Epithelial cell of esophagus (primary cell): ENCODE results near the gene AJM1.

ENCODE experiments used
- DNase-seq: peaks from one replicate; pipeline ENCODE4 v3.0.0; 2010; ENCODE audit warnings: low read depth
- H3K4me3 ChIP-seq: 2 replicates; pipeline ENCODE4 v1.5.1; 2011; ENCODE audit warnings: mild to moderate bottlenecking, low read length, control low read depth
- CTCF ChIP-seq: IDR thresholded peaks from 2 replicates; pipeline ENCODE4 v1.5.1; 2011; ENCODE audit warnings: low read depth, mild to moderate bottlenecking, low read length, control low read depth, inconsistent platforms; ENCODE audit not compliant: insufficient read depth; ENCODE audit errors: missing control alignments

Gene AJM1

GRCh38 chr9:136825295-136826187 lies 16.7 kb upstream of the AJM1 start:
- no peak for DNase-seq
- H3K4me3 ChIP-seq: no peak overlapping the region
- no peak for TF ChIP-seq CTCF

GRCh38 chr9:136826188-136826541 lies 16.1 kb upstream of the AJM1 start:
- no peak for DNase-seq
- H3K4me3 ChIP-seq: no peak overlapping the region
- TF ChIP-seq CTCF: no peak

DNA sequence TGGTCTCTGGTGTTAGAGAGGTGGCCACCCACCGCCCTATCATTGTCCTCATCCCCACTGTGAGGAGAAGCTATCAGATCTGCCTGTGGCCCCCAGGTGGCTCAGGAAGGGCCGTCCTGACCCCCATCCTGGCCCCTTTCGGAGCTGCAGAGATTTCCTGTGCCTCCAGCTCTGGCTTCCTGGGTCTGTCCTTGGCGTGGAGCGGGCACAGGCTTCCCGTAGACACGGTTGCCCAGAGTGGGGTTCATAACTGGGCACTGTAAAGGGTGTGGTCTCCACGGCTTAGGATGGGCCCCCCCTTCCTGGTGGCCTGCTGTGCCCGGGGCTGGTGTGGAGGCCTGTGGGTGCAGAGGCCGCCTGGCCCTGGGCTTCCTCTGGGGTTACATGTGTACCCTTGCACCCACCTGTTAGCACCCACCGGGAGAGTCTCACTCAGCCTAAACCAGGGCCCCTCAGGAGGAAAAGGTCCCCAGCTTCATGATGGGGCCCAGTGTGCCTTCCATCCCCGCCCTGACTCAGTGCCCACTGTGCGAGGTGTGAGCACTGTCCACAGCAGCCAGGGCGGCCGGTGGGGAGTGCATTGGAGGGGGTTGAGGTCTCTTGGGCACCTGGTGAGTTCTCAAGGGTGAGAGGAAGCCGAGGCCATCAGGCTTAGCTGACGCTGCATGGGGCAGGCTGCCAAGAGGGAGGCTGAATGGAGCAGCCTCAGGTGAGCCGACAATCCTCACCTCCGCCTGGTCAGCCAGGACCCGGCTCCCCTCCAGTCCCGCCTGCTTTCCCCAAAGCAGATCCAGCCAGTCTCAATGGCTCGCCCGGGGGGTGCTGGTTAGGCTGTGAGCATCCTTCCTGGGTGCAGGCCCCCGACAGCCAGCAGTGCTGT lies 15.3 kb upstream of the AJM1 start:
- no peak for TF ChIP-seq CTCF

GRCh38 chr9:136827794-136828473 lies 14.3 kb upstream of the AJM1 start:
- no peak overlapping the region for H3K4me3 ChIP-seq
- TF ChIP-seq CTCF: no peak

More for the DNA sequence above, 15.3 kb upstream of the AJM1 start:
- DNase-seq: no peak
- no peak overlapping the region for H3K4me3 ChIP-seq

DNA sequence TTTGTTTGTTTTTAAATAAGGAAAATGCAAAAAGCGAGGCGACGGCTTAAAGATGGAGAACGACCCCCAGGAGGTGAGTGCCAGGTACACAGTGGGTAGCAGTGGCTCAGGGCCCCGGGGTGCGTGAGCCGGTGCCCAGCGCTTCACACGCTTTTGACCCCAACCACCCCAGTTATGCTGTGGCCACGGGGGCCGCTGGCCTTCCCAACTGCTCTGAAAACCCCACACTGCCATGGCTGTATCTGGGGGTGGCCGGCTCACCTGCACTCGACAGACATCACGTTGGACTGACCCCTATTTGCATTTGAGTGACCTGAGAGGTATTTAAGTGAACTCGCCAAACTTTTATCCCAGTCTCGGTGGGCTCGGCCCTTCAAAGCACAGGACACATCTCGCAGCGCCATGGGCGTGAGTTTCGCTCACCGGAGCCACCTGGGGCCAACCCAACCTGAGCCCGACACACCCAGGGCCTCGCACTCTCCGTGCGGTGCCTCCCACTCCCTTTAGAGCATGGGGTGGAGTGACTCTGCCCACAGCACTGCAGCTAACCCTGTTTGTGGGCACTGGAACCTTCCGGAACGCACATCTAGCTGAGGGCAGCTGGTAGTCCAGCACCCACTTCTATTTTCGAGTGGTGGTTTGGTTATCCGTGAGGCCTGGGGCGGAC lies 13.7 kb upstream of the AJM1 start:
- no peak for DNase-seq
- no peak overlapping the region for H3K4me3 ChIP-seq
- TF ChIP-seq CTCF: no peak

More at GRCh38 chr9:136827794-136828473, 14.3 kb upstream of the AJM1 start:
- DNase-seq: no peak

DNA sequence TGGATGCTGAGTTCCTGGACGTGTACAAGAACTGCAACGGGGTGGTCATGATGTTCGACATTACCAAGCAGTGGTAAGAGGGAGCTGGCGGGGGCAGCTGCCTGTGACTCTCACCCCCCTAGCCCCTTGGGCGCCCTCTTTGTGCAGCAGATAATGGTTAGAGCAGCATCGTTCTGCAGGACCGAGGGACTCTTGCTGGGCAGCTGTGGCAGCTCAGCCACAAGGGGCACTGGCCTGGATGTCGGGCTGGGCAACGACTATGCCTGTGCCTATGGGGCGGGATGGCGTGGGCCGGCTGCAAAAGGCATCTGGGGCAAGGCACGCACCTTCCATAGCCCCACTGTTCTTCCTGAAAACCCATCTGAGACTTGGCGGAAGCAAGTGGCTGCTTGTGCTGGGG lies 12.9 kb upstream of the AJM1 start:
- no peak for DNase-seq
- no peak for TF ChIP-seq CTCF
- H3K4me3 ChIP-seq: no peak overlapping the region
